ENCODE measurements around the gene BEST3.
"Not testable (repeated sequence)": the region's sequence is repeated elsewhere in the genome, so short reads cannot be mapped to it uniquely, and the experiment has no call there.

The BEST3 gene

GRCh38 chr12:69671597-69671996 is 27.5 kb downstream of the BEST3 start:
- no peaks in the 10 kb centered on the region for H3K9me3 ChIP-seq (ENCODE audit: control insufficient read depth, low read length)
- WGBS, 2 experiments, result 93 to 97% methylated on average over 4 of the region's 4 CpGs
- no peak overlapping the region for H3K4me3 ChIP-seq (ENCODE audit: insufficient read depth, low read depth, low read length)
- H3K27me3 ChIP-seq (ENCODE audit: control insufficient read depth, insufficient read depth, low read length, poor library complexity, severe bottlenecking), result no peaks in the 10 kb centered on the region
- no peak overlapping the region for H3K27ac ChIP-seq (ENCODE audit: insufficient read depth, low read depth, low read length, poor library complexity, severe bottlenecking)
- no peaks in the 10 kb centered on the region for H3K36me3 ChIP-seq (ENCODE audit: control insufficient read depth, insufficient read depth, low read length)
- no peaks in the 10 kb centered on the region for H3K4me1 ChIP-seq (ENCODE audit: control insufficient read depth, insufficient read depth, low read length)

GRCh38 chr12:69666798-69667197 is 32.3 kb downstream of the BEST3 start:
- Histone ChIP-seq H3K27ac (ENCODE audit: insufficient read depth, low read depth, low read length, poor library complexity, severe bottlenecking) (no peak overlapping the region), H3K4me3 (ENCODE audit: insufficient read depth, low read depth, low read length) (no peak overlapping the region), H3K27me3 (ENCODE audit: control insufficient read depth, insufficient read depth, low read length, poor library complexity, severe bottlenecking) (no peaks in the 10 kb centered on the region), H3K36me3 (ENCODE audit: control insufficient read depth, insufficient read depth, low read length) (no peaks in the 10 kb centered on the region), H3K4me1 (ENCODE audit: control insufficient read depth, insufficient read depth, low read length) (no peaks in the 10 kb centered on the region), H3K9me3 (ENCODE audit: control insufficient read depth, low read length) (no peaks in the 10 kb centered on the region)
- WGBS, 2 experiments, result 87 to 92% methylated on average over 2 of the region's 2 CpGs

GRCh38 chr12:69664930-69665377 is 34.1 kb downstream of the BEST3 start:
- H3K36me3 ChIP-seq (ENCODE audit: control insufficient read depth, insufficient read depth, low read length); H3K27ac ChIP-seq (ENCODE audit: insufficient read depth, low read depth, low read length, poor library complexity, severe bottlenecking); H3K4me3 ChIP-seq (ENCODE audit: insufficient read depth, low read depth, low read length); H3K4me1 ChIP-seq (ENCODE audit: control insufficient read depth, insufficient read depth, low read length); H3K9me3 ChIP-seq (ENCODE audit: control insufficient read depth, low read length); H3K27me3 ChIP-seq (ENCODE audit: control insufficient read depth, insufficient read depth, low read length, poor library complexity, severe bottlenecking): not testable (repeated sequence)
- 89 to 91% methylated on average over 6 of the region's 6 CpGs for WGBS, 2 experiments

- Histone ChIP-seq H3K4me3 (ENCODE audit: insufficient read depth, low read depth, low read length) (no peak overlapping the region), H3K27ac (ENCODE audit: insufficient read depth, low read depth, low read length, poor library complexity, severe bottlenecking) (no peak overlapping the region), H3K9me3 (ENCODE audit: control insufficient read depth, low read length) (no peaks in the 10 kb centered on the region), H3K4me1 (ENCODE audit: control insufficient read depth, insufficient read depth, low read length) (no peaks in the 10 kb centered on the region), H3K36me3 (ENCODE audit: control insufficient read depth, insufficient read depth, low read length) (no peaks in the 10 kb centered on the region), H3K27me3 (ENCODE audit: control insufficient read depth, insufficient read depth, low read length, poor library complexity, severe bottlenecking) (no peaks in the 10 kb centered on the region)
- 94 to 96% methylated on average over 3 of the region's 3 CpGs for WGBS, 2 experiments
These were observed 35.4 kb downstream of the BEST3 start for GRCh38 chr12:69663726-69664125.

- Histone ChIP-seq H3K36me3 (ENCODE audit: control insufficient read depth, insufficient read depth, low read length) (no peaks in the 10 kb centered on the region), H3K4me3 (ENCODE audit: insufficient read depth, low read depth, low read length) (no peak overlapping the region), H3K27me3 (ENCODE audit: control insufficient read depth, insufficient read depth, low read length, poor library complexity, severe bottlenecking) (no peaks in the 10 kb centered on the region), H3K27ac (ENCODE audit: insufficient read depth, low read depth, low read length, poor library complexity, severe bottlenecking) (no peak overlapping the region), H3K9me3 (ENCODE audit: control insufficient read depth, low read length) (no peaks in the 10 kb centered on the region), H3K4me1 (ENCODE audit: control insufficient read depth, insufficient read depth, low read length) (no peaks in the 10 kb centered on the region)
These were observed 36.3 kb downstream of the BEST3 start for GRCh38 chr12:69662764-69663163.

- H3K4me3 ChIP-seq (ENCODE audit: insufficient read depth, low read depth, low read length), result no peak overlapping the region
- no peaks in the 10 kb centered on the region for H3K4me1 ChIP-seq (ENCODE audit: control insufficient read depth, insufficient read depth, low read length)
- H3K9me3 ChIP-seq (ENCODE audit: control insufficient read depth, low read length), result no peaks in the 10 kb centered on the region
- no peaks in the 10 kb centered on the region for H3K36me3 ChIP-seq (ENCODE audit: control insufficient read depth, insufficient read depth, low read length)
- WGBS, 2 experiments, result 94% methylated on average over 4 of the region's 4 CpGs
- no peaks in the 10 kb centered on the region for H3K27me3 ChIP-seq (ENCODE audit: control insufficient read depth, insufficient read depth, low read length, poor library complexity, severe bottlenecking)
- H3K27ac ChIP-seq (ENCODE audit: insufficient read depth, low read depth, low read length, poor library complexity, severe bottlenecking), result no peak overlapping the region
These were observed 37.7 kb downstream of the BEST3 start for GRCh38 chr12:69661386-69661785.

- H3K4me3 ChIP-seq (ENCODE audit: insufficient read depth, low read depth, low read length), result no peak overlapping the region
- no peak overlapping the region for H3K27ac ChIP-seq (ENCODE audit: insufficient read depth, low read depth, low read length, poor library complexity, severe bottlenecking)
- no peaks in the 10 kb centered on the region for H3K4me1 ChIP-seq (ENCODE audit: control insufficient read depth, insufficient read depth, low read length)
- no peaks in the 10 kb centered on the region for H3K27me3 ChIP-seq (ENCODE audit: control insufficient read depth, insufficient read depth, low read length, poor library complexity, severe bottlenecking)
- 85 to 91% methylated on average over 1 of the region's 1 CpG for WGBS, 2 experiments
- H3K9me3 ChIP-seq (ENCODE audit: control insufficient read depth, low read length), result no peaks in the 10 kb centered on the region
- no peaks in the 10 kb centered on the region for H3K36me3 ChIP-seq (ENCODE audit: control insufficient read depth, insufficient read depth, low read length)
These were observed 38.8 kb downstream of the BEST3 start for GRCh38 chr12:69660164-69660863.

GRCh38 chr12:69658203-69658602 is 40.9 kb downstream of the BEST3 start:
- no peaks in the 10 kb centered on the region for H3K4me1 ChIP-seq (ENCODE audit: control insufficient read depth, insufficient read depth, low read length)
- H3K27ac ChIP-seq (ENCODE audit: insufficient read depth, low read depth, low read length, poor library complexity, severe bottlenecking), result no peak overlapping the region
- no peaks in the 10 kb centered on the region for H3K27me3 ChIP-seq (ENCODE audit: control insufficient read depth, insufficient read depth, low read length, poor library complexity, severe bottlenecking)
- H3K4me3 ChIP-seq (ENCODE audit: insufficient read depth, low read depth, low read length), result no peak overlapping the region
- H3K9me3 ChIP-seq (ENCODE audit: control insufficient read depth, low read length), result no peaks in the 10 kb centered on the region
- no peaks in the 10 kb centered on the region for H3K36me3 ChIP-seq (ENCODE audit: control insufficient read depth, insufficient read depth, low read length)
- 72 to 89% methylated on average over 1 to 2 of the region's 2 CpGs for WGBS, 2 experiments

- Histone ChIP-seq H3K9me3 (ENCODE audit: control insufficient read depth, low read length) (no peaks in the 10 kb centered on the region), H3K4me1 (ENCODE audit: control insufficient read depth, insufficient read depth, low read length) (no peaks in the 10 kb centered on the region), H3K36me3 (ENCODE audit: control insufficient read depth, insufficient read depth, low read length) (no peaks in the 10 kb centered on the region), H3K27ac (ENCODE audit: insufficient read depth, low read depth, low read length, poor library complexity, severe bottlenecking) (no peak overlapping the region), H3K4me3 (ENCODE audit: insufficient read depth, low read depth, low read length) (no peak overlapping the region), H3K27me3 (ENCODE audit: control insufficient read depth, insufficient read depth, low read length, poor library complexity, severe bottlenecking) (no peaks in the 10 kb centered on the region)
- 90 to 92% methylated on average over 9 of the region's 9 CpGs for WGBS, 2 experiments
These were observed 41.5 kb downstream of the BEST3 start for GRCh38 chr12:69657376-69658137.

- Histone ChIP-seq H3K4me1 (ENCODE audit: control insufficient read depth, insufficient read depth, low read length) (no peaks in the 10 kb centered on the region), H3K36me3 (ENCODE audit: control insufficient read depth, insufficient read depth, low read length) (no peaks in the 10 kb centered on the region), H3K9me3 (ENCODE audit: control insufficient read depth, low read length) (no peaks in the 10 kb centered on the region), H3K27me3 (ENCODE audit: control insufficient read depth, insufficient read depth, low read length, poor library complexity, severe bottlenecking) (no peaks in the 10 kb centered on the region), H3K4me3 (ENCODE audit: insufficient read depth, low read depth, low read length) (no peak overlapping the region), H3K27ac (ENCODE audit: insufficient read depth, low read depth, low read length, poor library complexity, severe bottlenecking) (no peak overlapping the region)
- WGBS, 2 experiments, result 92 to 96% methylated on average over 9 to 10 of the region's 11 CpGs
These were observed 43.3 kb downstream of the BEST3 start for GRCh38 chr12:69655616-69656340.

Measured in ectodermal cell (in vitro differentiated cells).